ENCODE results near the gene SYCP1.

GRCh38 chr1:115031595-115031994 lies 176.9 kb downstream of the SYCP1 start:
- TF ChIP-seq POLR2AphosphoS5 (IDR thresholded peaks at IDR 0.05) (no peak), POLR2A (IDR thresholded peaks at IDR 0.05) (no peak)

Data from transverse colon (tissue), 3 donors.